Stomach smooth muscle (tissue), 2 donors: ENCODE results near the gene SLC4A9.

ENCODE experiments used
- H3K27ac ChIP-seq: one replicate; pipeline ENCODE4 v1.7.0; 2013; ENCODE audit warnings: mild to moderate bottlenecking, low read length, inconsistent platforms
- H3K27me3 ChIP-seq, 2 donors: one replicate each; pipeline ENCODE4 v1.7.0; 2013; ENCODE audit warnings: low read length in 2 of 2; ENCODE audit not compliant: insufficient read depth in 2 of 2, control insufficient read depth in 1 of 2
- H3K36me3 ChIP-seq, 2 donors: one replicate each; pipeline ENCODE4 v1.7.0; 2013; ENCODE audit warnings: low read length in 2 of 2; ENCODE audit not compliant: control insufficient read depth in 2 of 2, insufficient read depth in 2 of 2
- H3K4me1 ChIP-seq: one replicate; pipeline ENCODE4 v1.7.0; 2013; ENCODE audit warnings: low read length; ENCODE audit not compliant: control insufficient read depth, insufficient read depth
- H3K4me3 ChIP-seq, 2 donors: one replicate each; pipeline ENCODE4 v1.7.0; 2013; ENCODE audit warnings: low read length in 2 of 2
- H3K9ac ChIP-seq, 2 donors: one replicate each; pipeline ENCODE4 v1.7.0; 2013; ENCODE audit warnings: low read length in 2 of 2, mild to moderate bottlenecking in 1 of 2
- H3K9me3 ChIP-seq, 2 donors: one replicate each; pipeline ENCODE4 v1.7.0; 2013; ENCODE audit warnings: low read length in 2 of 2; ENCODE audit not compliant: control insufficient read depth in 2 of 2
- donor health status: healthy.
- donor health status: Pancreatic carcinoma.

The SLC4A9 gene

GRCh38 chr5:140360681-140361479, 886 bp downstream of the SLC4A9 start:
- Histone ChIP-seq H3K4me1 (peaks cover 13% of the 10 kb centered on the region), H3K27ac (no peak overlapping the region), H3K9me3 (no peaks in the 10 kb centered on the region), H3K4me3 (no peak overlapping the region), H3K9ac (no peak overlapping the region), H3K27me3 (no peaks in the 10 kb centered on the region), H3K36me3 (no peaks in the 10 kb centered on the region)

GRCh38 chr5:140361901-140362300, 1.9 kb downstream of the SLC4A9 start:
- peaks cover 13% of the 10 kb centered on the region for H3K4me1 ChIP-seq
- no peaks in the 10 kb centered on the region for H3K36me3 ChIP-seq
- H3K27ac ChIP-seq, result no peak overlapping the region
- no peaks in the 10 kb centered on the region for H3K27me3 ChIP-seq
- H3K9ac ChIP-seq, result no peak overlapping the region
- no peaks in the 10 kb centered on the region for H3K9me3 ChIP-seq
- H3K4me3 ChIP-seq, result no peak overlapping the region

GRCh38 chr5:140362311-140362710, 2.3 kb downstream of the SLC4A9 start:
- peaks cover 10% of the 10 kb centered on the region for H3K4me1 ChIP-seq
- H3K27ac ChIP-seq, result no peak overlapping the region
- no peaks in the 10 kb centered on the region for H3K9me3 ChIP-seq
- no peak overlapping the region for H3K9ac ChIP-seq
- no peaks in the 10 kb centered on the region for H3K36me3 ChIP-seq
- H3K4me3 ChIP-seq, result no peak overlapping the region
- no peaks in the 10 kb centered on the region for H3K27me3 ChIP-seq

GRCh38 chr5:140362875-140363630, 3.1 kb downstream of the SLC4A9 start:
- Histone ChIP-seq H3K9me3 (no peaks in the 10 kb centered on the region), H3K4me1 (peaks cover 5% of the 10 kb centered on the region), H3K9ac (no peak overlapping the region), H3K36me3 (no peaks in the 10 kb centered on the region), H3K27ac (no peak overlapping the region), H3K27me3 (no peaks in the 10 kb centered on the region), H3K4me3 (peak overlapping the region; percentile 31 to 69)

GRCh38 chr5:140363631-140364471, 3.9 kb downstream of the SLC4A9 start:
- H3K9ac ChIP-seq, result no peak overlapping the region
- H3K36me3 ChIP-seq, result no peaks in the 10 kb centered on the region
- H3K9me3 ChIP-seq, result no peaks in the 10 kb centered on the region
- peaks cover 5% of the 10 kb centered on the region for H3K4me1 ChIP-seq
- H3K27me3 ChIP-seq, result no peaks in the 10 kb centered on the region
- peak overlapping the region; percentile 31 to 69 for H3K4me3 ChIP-seq
- no peak overlapping the region for H3K27ac ChIP-seq

- Histone ChIP-seq H3K36me3 (no peaks in the 10 kb centered on the region), H3K4me3 (no peak overlapping the region), H3K27ac (no peak overlapping the region), H3K9me3 (no peaks in the 10 kb centered on the region), H3K9ac (no peak overlapping the region), H3K27me3 (no peaks in the 10 kb centered on the region), H3K4me1 (peaks cover 5% of the 10 kb centered on the region)
These were observed 4.4 kb downstream of the SLC4A9 start for GRCh38 chr5:140364472-140364765.

GRCh38 chr5:140365282-140365681, 5.3 kb downstream of the SLC4A9 start:
- Histone ChIP-seq H3K36me3 (no peaks in the 10 kb centered on the region), H3K4me1 (peaks cover 5% of the 10 kb centered on the region), H3K27me3 (no peaks in the 10 kb centered on the region), H3K4me3 (no peak overlapping the region), H3K27ac (no peak overlapping the region), H3K9me3 (no peaks in the 10 kb centered on the region), H3K9ac (no peak overlapping the region)

- H3K4me1 ChIP-seq, result peaks cover 5% of the 10 kb centered on the region
- no peak overlapping the region for H3K27ac ChIP-seq
- no peak overlapping the region for H3K9ac ChIP-seq
- H3K4me3 ChIP-seq, result no peak overlapping the region
- no peaks in the 10 kb centered on the region for H3K9me3 ChIP-seq
- no peaks in the 10 kb centered on the region for H3K27me3 ChIP-seq
- no peaks in the 10 kb centered on the region for H3K36me3 ChIP-seq
These were observed 5.9 kb downstream of the SLC4A9 start for GRCh38 chr5:140365941-140366340.

- no peak overlapping the region for H3K4me3 ChIP-seq
- H3K4me1 ChIP-seq, result peaks cover 5% of the 10 kb centered on the region
- no peaks in the 10 kb centered on the region for H3K9me3 ChIP-seq
- no peaks in the 10 kb centered on the region for H3K36me3 ChIP-seq
- H3K27ac ChIP-seq, result no peak overlapping the region
- H3K27me3 ChIP-seq, result no peaks in the 10 kb centered on the region
- no peak overlapping the region for H3K9ac ChIP-seq
These were observed 6.7 kb downstream of the SLC4A9 start for GRCh38 chr5:140366589-140367255.

GRCh38 chr5:140367256-140368013, 7.4 kb downstream of the SLC4A9 start:
- Histone ChIP-seq H3K27me3 (no peaks in the 10 kb centered on the region), H3K27ac (no peak overlapping the region), H3K4me1 (peaks cover 5% of the 10 kb centered on the region), H3K4me3 (no peak overlapping the region), H3K9ac (no peak overlapping the region), H3K9me3 (no peaks in the 10 kb centered on the region), H3K36me3 (no peaks in the 10 kb centered on the region)
